Activated T-helper 1 cell treated with Interleukin-2 at 50 U/mL for 16 hours (primary cell): Measurements from ENCODE around the gene HOXD10.

Source experiments
- DNase-seq: peaks from one replicate; pipeline ENCODE4 v3.0.0-alpha.2; 2020; ENCODE audit warnings: low read depth

Gene HOXD10

GRCh38 chr2:176152350-176153181, 36.0 kb downstream of the HOXD10 start:
- DNase-seq, result no peak

DNA sequence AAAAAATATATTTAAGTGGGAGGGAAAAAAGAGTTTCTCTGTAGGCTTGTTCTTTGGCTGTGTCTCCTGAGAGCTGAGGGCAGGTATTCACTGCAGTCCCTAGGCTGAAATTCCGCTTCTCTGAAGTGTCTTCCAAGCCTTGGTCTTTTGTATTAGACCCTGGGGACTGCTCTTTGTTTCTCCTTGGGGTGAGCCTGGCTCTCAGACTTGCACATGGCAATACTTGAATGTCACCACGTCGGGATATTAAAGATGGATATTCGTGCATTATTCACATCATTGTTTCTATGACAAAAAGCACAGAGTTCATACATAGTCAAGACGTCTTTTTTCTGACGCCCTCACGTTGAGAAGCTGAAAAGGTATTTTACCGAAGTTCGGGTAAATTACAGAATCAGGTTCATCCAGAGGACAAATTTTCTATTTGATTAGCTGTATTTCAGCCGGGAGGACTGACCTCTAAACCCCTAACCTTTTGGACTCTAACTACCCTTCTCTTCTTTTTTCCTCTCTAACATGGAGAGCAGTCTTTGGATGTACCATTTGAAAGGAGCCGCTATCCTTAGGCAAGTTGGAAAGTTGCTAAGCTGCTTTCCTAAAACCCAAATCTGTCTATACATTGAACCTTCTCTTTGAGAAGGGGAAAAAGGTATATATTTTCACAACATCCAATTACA, 38.1 kb downstream of the HOXD10 start:
- no peak for DNase-seq

DNA sequence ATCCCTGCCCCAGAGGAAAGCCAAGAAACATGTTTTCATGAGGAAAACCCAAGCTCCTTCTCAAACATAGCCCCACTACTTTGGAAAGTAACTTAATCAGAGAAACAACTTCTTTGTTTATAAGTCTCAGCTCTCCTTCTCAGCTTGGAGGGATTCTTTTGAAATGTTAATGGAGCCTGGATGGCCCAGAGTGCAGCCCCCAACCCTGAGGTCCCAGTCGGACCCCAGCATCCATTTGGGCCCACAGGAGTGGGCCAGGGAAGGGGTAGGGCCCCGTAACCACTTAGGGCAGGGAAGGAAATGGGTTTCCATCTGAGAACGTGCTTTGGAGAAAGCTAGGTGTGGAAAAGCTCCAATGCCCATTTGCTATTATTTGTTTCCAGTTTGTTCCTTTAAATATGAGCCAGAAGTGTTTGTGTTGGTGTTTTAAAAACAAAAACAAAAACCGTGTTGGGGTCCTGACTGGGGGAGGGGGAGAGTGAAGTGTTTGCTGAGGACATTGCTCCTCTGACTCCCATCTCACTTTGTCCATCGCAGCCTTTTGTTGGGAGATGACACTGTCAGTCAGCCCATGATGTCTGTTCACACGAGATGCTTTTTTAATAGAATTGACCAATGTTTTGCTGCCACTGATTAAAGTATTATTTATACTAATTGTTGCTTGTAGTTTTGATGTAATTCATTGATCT, 38.9 kb downstream of the HOXD10 start:
- no peak for DNase-seq

DNA sequence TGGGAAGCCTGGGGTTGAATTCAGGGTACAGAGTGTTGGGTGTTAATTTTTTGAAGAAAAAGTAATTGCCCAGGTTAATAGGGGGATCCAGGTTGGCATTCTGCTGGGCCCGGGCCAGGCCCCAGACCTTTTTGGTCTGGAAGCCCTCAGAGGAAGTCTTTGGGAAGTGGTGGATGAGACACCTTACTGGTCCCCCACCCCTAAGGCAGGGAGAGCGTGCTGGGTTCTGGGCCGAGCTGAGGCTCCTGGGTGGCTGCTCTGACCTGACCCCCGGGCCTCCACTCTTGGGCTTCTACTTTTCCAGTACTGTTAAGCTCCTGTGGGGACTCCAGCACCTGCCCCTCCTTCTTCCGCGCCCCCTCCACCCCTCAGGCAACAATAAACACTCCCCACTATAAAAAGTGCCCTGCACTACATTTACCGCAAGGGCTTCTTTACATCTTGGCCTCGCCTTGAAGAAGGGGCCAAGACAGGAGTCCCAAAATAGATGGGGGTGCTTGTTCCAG, 39.8 kb downstream of the HOXD10 start:
- no peak for DNase-seq

DNA sequence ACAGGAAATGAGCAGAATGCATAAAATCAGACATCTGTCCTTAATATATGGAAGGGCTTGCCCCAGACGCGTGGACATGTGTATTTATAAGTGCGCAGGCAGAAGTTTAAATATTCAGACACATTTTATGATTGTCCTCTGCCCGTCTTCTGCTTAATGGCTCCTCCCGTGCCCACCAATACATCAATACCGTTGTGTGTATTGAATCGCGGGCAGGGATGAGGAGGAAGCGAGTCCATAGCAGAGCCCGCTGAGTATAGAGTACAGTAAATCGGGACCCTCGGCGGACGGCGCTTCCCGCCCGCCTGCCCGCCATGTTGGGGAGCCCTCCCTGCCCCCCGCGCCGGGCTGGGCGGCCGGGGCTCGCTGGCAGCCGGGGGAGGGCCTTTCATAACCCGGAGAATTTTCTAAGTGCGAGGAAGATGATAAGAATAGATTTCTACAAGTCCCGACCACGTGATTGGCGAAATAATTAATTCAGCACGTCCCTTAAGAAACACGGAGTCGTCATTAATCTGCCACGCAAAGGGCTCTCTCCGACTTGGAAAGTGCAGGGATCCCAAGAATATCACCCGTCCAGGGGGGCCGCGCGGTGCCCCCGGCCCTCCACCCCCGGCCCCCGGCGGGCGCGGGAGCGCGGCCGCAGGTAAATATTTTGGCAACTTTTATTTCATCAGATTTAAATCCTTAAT, 40.4 kb downstream of the HOXD10 start, which contains the start of gene HOXD3:
HOXD3 (plus strand) TSS at position 501 of the 692 bp plus-strand sequence. CDS start 11,808 bp downstream, outside the sequence.
- DNase-seq, result no peak

DNA sequence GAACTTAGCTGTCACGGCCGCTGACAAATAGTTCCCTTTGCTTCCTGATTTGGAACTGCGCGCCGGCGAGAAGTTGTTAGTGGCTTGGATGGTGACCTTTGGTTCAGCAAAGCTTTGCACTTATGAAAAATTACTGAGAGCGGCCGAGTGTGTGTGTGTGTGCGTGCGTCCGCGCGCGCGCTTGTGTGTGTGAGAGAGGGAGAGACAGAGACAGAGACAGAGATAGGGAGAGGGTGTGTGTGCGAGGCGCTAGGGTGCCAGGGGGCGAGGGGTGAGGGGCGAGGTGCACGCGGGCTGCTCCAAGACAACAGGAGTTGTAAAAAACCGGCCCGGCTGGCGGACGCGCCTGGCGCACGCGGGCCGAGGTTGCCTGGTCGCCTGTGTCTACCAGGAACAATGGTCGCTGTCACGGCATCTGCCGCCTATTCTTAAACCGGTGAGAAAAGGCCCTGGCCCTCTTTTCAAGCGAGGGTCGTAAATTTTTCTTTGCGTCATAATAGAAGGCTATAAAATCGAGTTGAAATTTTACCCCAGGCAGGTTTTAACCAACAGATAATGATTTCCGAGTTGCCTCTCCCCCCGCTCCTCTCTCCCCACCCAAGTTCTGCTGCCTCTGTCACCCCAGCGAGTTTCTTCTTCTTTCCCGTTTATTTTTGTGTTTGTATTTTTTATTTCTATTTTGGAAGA, 41.1 kb downstream of the HOXD10 start:
- no peak for DNase-seq

DNA sequence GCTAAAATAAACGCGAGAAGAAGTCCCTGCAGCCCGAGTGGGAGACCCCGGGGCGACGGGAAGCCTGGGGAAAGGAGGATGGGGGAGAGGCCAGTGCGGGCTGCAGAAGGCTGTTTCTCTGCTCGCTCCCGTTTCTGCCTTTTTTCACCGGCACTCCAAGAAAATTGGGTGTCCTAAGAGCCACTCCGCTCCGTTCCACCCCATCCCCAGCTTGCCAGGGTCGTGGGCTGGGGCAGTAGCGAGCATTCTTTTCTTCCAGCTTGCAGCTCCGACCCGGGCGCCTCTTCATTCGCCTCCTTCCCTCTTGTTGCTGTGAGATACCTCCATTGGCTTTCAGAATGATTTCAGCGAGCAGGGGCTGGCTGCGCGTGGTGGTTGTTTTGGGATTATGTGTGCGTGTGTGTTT, 41.6 kb downstream of the HOXD10 start:
- DNase-seq, result no peak

GRCh38 chr2:176158855-176159662, 42.5 kb downstream of the HOXD10 start:
- no peak for DNase-seq

DNA sequence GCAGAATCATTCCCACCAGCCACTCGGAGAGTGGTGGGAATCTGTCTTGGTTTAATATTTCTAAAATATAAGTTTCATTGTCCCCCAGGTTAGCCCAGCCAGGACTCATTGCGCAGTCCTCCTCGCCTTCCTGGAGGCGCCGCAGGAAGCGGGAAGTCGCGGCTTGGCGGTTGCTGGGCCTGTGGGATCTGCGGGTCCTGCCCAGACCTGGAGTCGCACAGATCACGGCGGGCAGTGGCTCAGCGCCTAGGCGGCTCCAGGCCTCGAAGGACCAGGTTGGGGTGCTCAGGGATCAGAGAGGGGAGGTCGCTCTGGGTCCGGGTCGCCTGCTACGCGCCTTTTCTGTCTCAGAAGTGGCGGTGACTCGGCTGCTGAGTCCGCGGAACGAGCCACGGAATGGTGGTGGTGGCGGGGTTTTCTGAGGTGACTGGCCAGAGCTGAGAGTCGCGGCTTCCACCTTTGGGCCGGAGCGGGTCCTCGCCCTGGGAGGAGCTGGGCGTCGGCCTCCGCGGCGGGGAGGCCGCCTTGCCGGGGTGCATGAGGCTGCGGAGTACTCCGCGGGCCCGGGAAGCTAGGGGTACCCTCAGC, 43.2 kb downstream of the HOXD10 start:
- no peak for DNase-seq

DNA sequence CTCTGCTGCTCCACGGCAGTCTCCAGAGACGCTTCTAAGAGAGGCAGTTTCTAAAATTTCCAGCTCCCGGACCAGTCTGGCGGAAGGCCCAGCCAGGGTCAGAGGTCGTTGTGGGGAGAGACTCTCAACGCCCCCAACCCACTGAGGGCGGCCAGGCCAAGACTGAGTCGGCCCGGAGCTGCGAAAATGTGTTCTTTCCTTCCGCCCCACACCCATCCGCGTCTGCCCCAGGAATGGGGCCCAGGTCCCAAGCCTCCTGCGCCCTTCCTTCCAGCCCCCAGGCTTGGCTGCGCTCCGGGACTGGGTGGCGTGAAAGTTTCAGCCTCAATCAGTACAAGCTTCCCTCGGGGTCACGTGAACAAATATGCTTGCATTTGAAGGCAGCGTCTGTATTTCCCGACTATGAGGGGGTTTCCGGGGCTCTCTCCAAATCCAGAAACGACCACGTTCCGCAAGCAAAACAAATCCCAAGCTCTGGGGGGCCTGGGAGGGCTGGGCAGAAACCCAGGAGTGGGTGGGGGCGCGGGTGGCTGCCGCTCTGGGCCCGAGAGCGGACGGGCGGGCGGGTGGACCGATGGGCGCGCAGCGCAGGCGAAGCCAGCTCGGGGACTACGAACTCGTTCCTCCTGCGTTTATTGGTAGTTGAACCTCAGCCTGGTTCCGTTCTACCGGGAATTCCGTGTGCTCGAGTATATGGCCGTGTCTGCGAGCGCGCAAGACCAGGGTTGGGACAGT, 43.8 kb downstream of the HOXD10 start:
- DNase-seq, result no peak

DNA sequence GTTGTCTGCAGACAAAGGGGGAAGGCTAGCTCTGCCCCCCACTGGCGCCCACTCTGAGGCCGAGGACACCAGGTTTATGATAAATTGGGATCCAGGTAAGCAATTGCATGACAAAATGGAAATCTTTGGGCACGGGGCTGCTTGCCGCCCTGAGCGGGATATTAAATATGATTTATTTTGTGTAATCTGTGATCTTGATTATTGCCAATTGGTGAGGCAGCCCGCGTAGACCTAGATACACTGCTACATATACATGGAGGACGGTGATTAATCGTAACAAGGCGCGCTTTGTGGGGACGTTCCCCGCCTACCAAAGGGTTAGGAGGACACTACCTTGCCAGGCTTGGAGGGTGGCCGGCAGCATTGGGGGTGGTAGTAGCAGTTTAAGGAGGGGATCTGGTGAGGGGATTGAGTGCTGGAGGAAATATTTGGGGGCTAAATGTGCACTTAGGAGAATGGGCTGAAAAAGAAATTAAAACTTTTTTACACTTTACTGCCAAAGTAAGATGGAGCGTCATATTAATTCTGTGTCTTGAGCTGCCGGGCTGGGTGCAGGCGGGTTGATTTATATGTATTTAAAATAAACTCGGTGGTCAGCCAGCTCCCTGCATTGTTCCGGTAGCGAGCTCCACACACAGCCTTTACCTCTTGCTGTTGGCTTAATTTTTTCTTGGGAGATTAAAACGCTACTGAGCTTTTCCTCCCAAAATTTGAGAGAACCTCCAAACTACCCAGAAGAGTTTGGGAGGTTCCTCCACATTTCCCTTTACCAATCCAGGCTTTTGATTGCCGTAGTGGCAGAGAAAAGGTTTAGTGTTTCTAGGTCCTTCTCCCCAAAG, 44.6 kb downstream of the HOXD10 start:
- DNase-seq, result no peak

GRCh38 chr2:176161825-176162626, 45.4 kb downstream of the HOXD10 start:
- DNase-seq, result no peak

GRCh38 chr2:176162911-176163671, 46.5 kb downstream of the HOXD10 start:
- DNase-seq, result no peak

- DNase-seq, result no peak
These were observed 47.1 kb downstream of the HOXD10 start for GRCh38 chr2:176163672-176164056.

DNA sequence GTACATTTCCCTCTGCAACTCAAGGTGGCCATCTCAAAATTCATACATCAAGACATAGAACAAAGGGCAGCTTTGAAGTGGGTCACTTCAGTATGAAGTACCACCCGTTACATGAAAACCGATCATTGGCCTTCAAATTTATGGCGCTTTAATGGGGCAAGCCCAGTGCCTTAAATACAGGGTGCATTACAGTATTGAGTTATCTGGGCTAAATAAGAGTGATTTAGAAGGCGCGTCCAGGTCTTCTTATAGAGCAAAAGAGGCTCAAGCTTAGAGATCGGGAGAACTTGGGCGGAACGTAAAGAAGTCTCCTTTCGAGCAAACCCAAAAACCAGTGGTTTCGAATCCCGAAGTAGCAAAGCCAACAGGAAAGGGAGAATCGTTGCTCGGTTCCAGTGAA, 47.6 kb downstream of the HOXD10 start:
- DNase-seq, result no peak

- DNase-seq, result no peak
These were observed 48.2 kb downstream of the HOXD10 start for GRCh38 chr2:176164611-176165369.
